ENCODE results near the gene ARHGAP6.

The ARHGAP6 gene

GRCh38 chrX:11311706-11312105 is 354.0 kb downstream of the ARHGAP6 start:
- in situ Hi-C loops (cut with MboI; ENCODE audit: low pct_unique_long_range_greater_than_20kb, low sequenced_read_pairs) = no loop called here
- DNase-seq = no peak

- in situ Hi-C loops (cut with MboI; ENCODE audit: low pct_unique_long_range_greater_than_20kb, low sequenced_read_pairs) = no loop called here
- no peak for DNase-seq
Measured at GRCh38 chrX:11309220-11309619, 356.5 kb downstream of the ARHGAP6 start.

GRCh38 chrX:11305641-11306040 is 360.1 kb downstream of the ARHGAP6 start:
- no peak for DNase-seq
- in situ Hi-C loops (cut with MboI; ENCODE audit: low pct_unique_long_range_greater_than_20kb, low sequenced_read_pairs) = no loop called here

- in situ Hi-C loops (cut with MboI; ENCODE audit: low pct_unique_long_range_greater_than_20kb, low sequenced_read_pairs) = no loop called here
- DNase-seq = no peak
Measured at GRCh38 chrX:11304829-11305228, 360.9 kb downstream of the ARHGAP6 start.

- in situ Hi-C loops (cut with MboI; ENCODE audit: low pct_unique_long_range_greater_than_20kb, low sequenced_read_pairs) = no loop called here
- no peak for DNase-seq
Measured at GRCh38 chrX:11298600-11298999, 367.1 kb downstream of the ARHGAP6 start.

GRCh38 chrX:11296051-11296450 is 369.7 kb downstream of the ARHGAP6 start:
- no peak for DNase-seq
- in situ Hi-C loops (cut with MboI; ENCODE audit: low pct_unique_long_range_greater_than_20kb, low sequenced_read_pairs) = no loop called here

GRCh38 chrX:11293113-11293512 is 372.6 kb downstream of the ARHGAP6 start, which contains the start of gene AMELX:
TSS of gene AMELX (plus strand) at chrX:11293413. CDS start at chrX:11294789, 1,376 bp downstream.
- no peak for DNase-seq
- in situ Hi-C loops (cut with MboI; ENCODE audit: low pct_unique_long_range_greater_than_20kb, low sequenced_read_pairs) = no loop called here

GRCh38 chrX:11290416-11291102 is 375.2 kb downstream of the ARHGAP6 start:
- no peak for DNase-seq
- in situ Hi-C loops (cut with MboI; ENCODE audit: low pct_unique_long_range_greater_than_20kb, low sequenced_read_pairs) = no loop called here

GRCh38 chrX:11287505-11287904 is 378.2 kb downstream of the ARHGAP6 start:
- no peak for DNase-seq
- in situ Hi-C loops (cut with MboI; ENCODE audit: low pct_unique_long_range_greater_than_20kb, low sequenced_read_pairs) = no loop called here

GRCh38 chrX:11285651-11286050 is 380.1 kb downstream of the ARHGAP6 start:
- DNase-seq = no peak
- in situ Hi-C loops (cut with MboI; ENCODE audit: low pct_unique_long_range_greater_than_20kb, low sequenced_read_pairs) = no loop called here

GRCh38 chrX:11282043-11282442 is 383.7 kb downstream of the ARHGAP6 start:
- in situ Hi-C loops (cut with MboI; ENCODE audit: low pct_unique_long_range_greater_than_20kb, low sequenced_read_pairs) = no loop called here
- no peak for DNase-seq

GRCh38 chrX:11273544-11273943 is 392.2 kb downstream of the ARHGAP6 start:
- in situ Hi-C loops (cut with MboI; ENCODE audit: low pct_unique_long_range_greater_than_20kb, low sequenced_read_pairs) = no loop called here
- no peak for DNase-seq

GRCh38 chrX:11272863-11273262 is 392.9 kb downstream of the ARHGAP6 start:
- DNase-seq = no peak
- in situ Hi-C loops (cut with MboI; ENCODE audit: low pct_unique_long_range_greater_than_20kb, low sequenced_read_pairs) = no loop called here

GRCh38 chrX:11272290-11272689 is 393.4 kb downstream of the ARHGAP6 start:
- in situ Hi-C loops (cut with MboI; ENCODE audit: low pct_unique_long_range_greater_than_20kb, low sequenced_read_pairs) = no loop called here
- DNase-seq = no peak

- in situ Hi-C loops (cut with MboI; ENCODE audit: low pct_unique_long_range_greater_than_20kb, low sequenced_read_pairs) = no loop called here
- DNase-seq = no peak
Measured at GRCh38 chrX:11269996-11270395, 395.7 kb downstream of the ARHGAP6 start.

GRCh38 chrX:11269006-11269405 is 396.7 kb downstream of the ARHGAP6 start:
- in situ Hi-C loops (cut with MboI; ENCODE audit: low pct_unique_long_range_greater_than_20kb, low sequenced_read_pairs) = no loop called here

GRCh38 chrX:11267425-11267824 is 398.3 kb downstream of the ARHGAP6 start:
- no peak for DNase-seq
- in situ Hi-C loops (cut with MboI; ENCODE audit: low pct_unique_long_range_greater_than_20kb, low sequenced_read_pairs) = no loop called here

More at GRCh38 chrX:11269006-11269405, 396.7 kb downstream of the ARHGAP6 start:
- no peak for DNase-seq

GRCh38 chrX:11266573-11267003 is 399.1 kb downstream of the ARHGAP6 start:
- DNase-seq = no peak
- in situ Hi-C loops (cut with MboI; ENCODE audit: low pct_unique_long_range_greater_than_20kb, low sequenced_read_pairs) = no loop called here

- DNase-seq = no peak
- in situ Hi-C loops (cut with MboI; ENCODE audit: low pct_unique_long_range_greater_than_20kb, low sequenced_read_pairs) = no loop called here
Measured at GRCh38 chrX:11265352-11265751, 400.4 kb downstream of the ARHGAP6 start.

GRCh38 chrX:11264925-11265324 is 400.8 kb downstream of the ARHGAP6 start:
- no peak for DNase-seq
- in situ Hi-C loops (cut with MboI; ENCODE audit: low pct_unique_long_range_greater_than_20kb, low sequenced_read_pairs) = no loop called here

- in situ Hi-C loops (cut with MboI; ENCODE audit: low pct_unique_long_range_greater_than_20kb, low sequenced_read_pairs) = no loop called here
- DNase-seq = no peak
Measured at GRCh38 chrX:11261260-11261659, 404.5 kb downstream of the ARHGAP6 start.

Measured in KBM-7 (cell line).